ENCODE measurements around the gene NT5C1A. TPM values are rescaled to one million over a fixed set of nuclear protein-coding genes. Genes with fewer than 3 reads are reported as not detected.

The NT5C1A gene
- total RNA-seq, 2 experiments from 2014 or later: not detected

DNA sequence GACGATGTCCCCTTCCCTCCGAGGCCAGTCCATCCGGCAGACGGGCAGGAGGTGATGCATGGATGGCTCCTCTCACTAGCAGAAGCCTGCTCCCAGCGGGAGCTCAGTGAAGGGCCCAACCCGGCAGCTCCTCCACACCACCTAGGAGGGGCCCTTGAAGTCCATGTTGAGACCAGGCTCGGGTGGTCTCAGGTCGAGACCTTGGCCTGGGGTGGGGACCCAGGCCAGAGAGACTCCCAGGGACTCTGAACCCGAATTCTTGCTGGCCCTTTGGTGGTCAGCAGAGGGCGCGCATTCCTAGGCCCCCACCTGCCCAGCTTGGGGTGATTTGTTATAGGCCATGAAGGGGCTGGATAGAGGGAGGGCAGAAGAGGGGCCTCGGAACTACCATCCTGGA lies 642 bp upstream of the NT5C1A start:
- CTCF ChIA-PET (ENCODE audit: unreplicated experiment): interaction anchor here (0.6 kb wide), 1 partner anchor 66 kb away, joined by 6 read pairs; the partner anchor contains the start of gene PPIE

DNA sequence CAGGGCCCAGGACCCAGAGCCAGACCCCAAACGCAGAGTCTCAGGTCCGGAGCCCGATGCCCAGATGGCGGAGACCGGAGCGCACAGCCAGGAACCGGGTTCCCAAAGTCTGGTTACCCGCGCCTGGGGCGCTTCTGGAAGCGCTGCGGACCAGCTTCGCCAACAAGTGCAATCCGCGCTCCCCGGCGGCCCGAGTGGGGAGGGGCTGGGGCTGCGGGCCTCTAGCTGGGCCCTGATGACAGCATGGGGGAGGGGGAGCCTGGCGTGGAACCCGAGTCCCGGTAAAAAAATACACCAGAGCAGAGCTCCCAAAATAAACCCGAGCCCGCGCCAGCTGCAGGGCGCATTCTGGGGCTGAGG lies 494 bp downstream of the NT5C1A start:
- H2AFZ ChIP-seq (ENCODE audit: low read length): no peak overlapping the region
- H3K4me1 ChIP-seq (ENCODE audit: insufficient read depth, low read length, poor library complexity, severe bottlenecking): no peaks in the 10 kb centered on the region
- no peak overlapping the region for H3K4me3 ChIP-seq (ENCODE audit: low read depth, low read length, poor library complexity, severe bottlenecking)
- H3K4me2 ChIP-seq (ENCODE audit: low read length): no peak overlapping the region
- intact Hi-C loops (cut with micrococcal nuclease; ENCODE audit: unreplicated experiment): no loop called here
- no peaks in the 10 kb centered on the region for H3K9me3 ChIP-seq (ENCODE audit: low read length)
- H3K79me2 ChIP-seq (ENCODE audit: insufficient read depth, low read depth, low read length): no peaks in the 10 kb centered on the region
- no peaks in the 10 kb centered on the region for H3K36me3 ChIP-seq (ENCODE audit: insufficient read depth, low read length)
- H3K27ac ChIP-seq (ENCODE audit: low read depth, low read length, poor library complexity, severe bottlenecking): no peak overlapping the region
- ChIA-PET CTCF (ENCODE audit: unreplicated experiment) (interaction anchor here (0.6 kb wide), 1 partner anchor 1300 kb away, joined by 3 read pairs; no protein-coding TSS in a partner anchor), POLR2A (interaction anchor here (1.2 kb wide), 1 partner anchor 12 kb away, joined by 3 read pairs; no protein-coding TSS in a partner anchor)
- DNase-seq (ENCODE audit: low spot score): no peak
- TF ChIP-seq EZH2phosphoT487 (IDR thresholded peaks at IDR 0.05; ENCODE audit: borderline replicate concordance, low read depth, low read length): no peak
- TF ChIP-seq, protein P1, sequence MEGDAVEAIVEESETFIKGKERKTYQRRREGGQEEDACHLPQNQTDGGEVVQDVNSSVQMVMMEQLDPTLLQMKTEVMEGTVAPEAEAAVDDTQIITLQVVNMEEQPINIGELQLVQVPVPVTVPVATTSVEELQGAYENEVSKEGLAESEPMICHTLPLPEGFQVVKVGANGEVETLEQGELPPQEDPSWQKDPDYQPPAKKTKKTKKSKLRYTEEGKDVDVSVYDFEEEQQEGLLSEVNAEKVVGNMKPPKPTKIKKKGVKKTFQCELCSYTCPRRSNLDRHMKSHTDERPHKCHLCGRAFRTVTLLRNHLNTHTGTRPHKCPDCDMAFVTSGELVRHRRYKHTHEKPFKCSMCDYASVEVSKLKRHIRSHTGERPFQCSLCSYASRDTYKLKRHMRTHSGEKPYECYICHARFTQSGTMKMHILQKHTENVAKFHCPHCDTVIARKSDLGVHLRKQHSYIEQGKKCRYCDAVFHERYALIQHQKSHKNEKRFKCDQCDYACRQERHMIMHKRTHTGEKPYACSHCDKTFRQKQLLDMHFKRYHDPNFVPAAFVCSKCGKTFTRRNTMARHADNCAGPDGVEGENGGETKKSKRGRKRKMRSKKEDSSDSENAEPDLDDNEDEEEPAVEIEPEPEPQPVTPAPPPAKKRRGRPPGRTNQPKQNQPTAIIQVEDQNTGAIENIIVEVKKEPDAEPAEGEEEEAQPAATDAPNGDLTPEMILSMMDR (conservative IDR thresholded peaks at IDR 0.05; ENCODE audit: low read length): no peak
- no TSS peak for BruUV-seq (replicated peaks)
- no peaks in the 10 kb centered on the region for H3K9me2 ChIP-seq (ENCODE audit: insufficient read depth, low read length)
- H4K20me1 ChIP-seq (ENCODE audit: insufficient read depth, low read length): no peaks in the 10 kb centered on the region

More for the DNA sequence above, 642 bp upstream of the NT5C1A start:
- no peaks in the 10 kb centered on the region for H4K20me1 ChIP-seq (ENCODE audit: insufficient read depth, low read length)
- H2AFZ ChIP-seq (ENCODE audit: low read length): no peak overlapping the region
- no peak overlapping the region for H3K4me3 ChIP-seq (ENCODE audit: low read depth, low read length, poor library complexity, severe bottlenecking)
- no peaks in the 10 kb centered on the region for H3K9me3 ChIP-seq (ENCODE audit: low read length)
- no peak overlapping the region for H3K4me2 ChIP-seq (ENCODE audit: low read length)
- no peaks in the 10 kb centered on the region for H3K4me1 ChIP-seq (ENCODE audit: insufficient read depth, low read length, poor library complexity, severe bottlenecking)
- intact Hi-C loops (cut with micrococcal nuclease; ENCODE audit: unreplicated experiment): no loop called here
- no peak for DNase-seq (ENCODE audit: low spot score)
- H3K79me2 ChIP-seq (ENCODE audit: insufficient read depth, low read depth, low read length): no peaks in the 10 kb centered on the region
- POLR2A ChIA-PET: no interaction called here
- no peak overlapping the region for H3K27ac ChIP-seq (ENCODE audit: low read depth, low read length, poor library complexity, severe bottlenecking)
- no peaks in the 10 kb centered on the region for H3K9me2 ChIP-seq (ENCODE audit: insufficient read depth, low read length)
- no peaks in the 10 kb centered on the region for H3K36me3 ChIP-seq (ENCODE audit: insufficient read depth, low read length)
- no peak for TF ChIP-seq EZH2phosphoT487 (IDR thresholded peaks at IDR 0.05; ENCODE audit: borderline replicate concordance, low read depth, low read length)
- TF ChIP-seq, protein P1 (conservative IDR thresholded peaks at IDR 0.05; ENCODE audit: low read length): peak; percentile 71
- no TSS peak for BruUV-seq (replicated peaks)

DNA sequence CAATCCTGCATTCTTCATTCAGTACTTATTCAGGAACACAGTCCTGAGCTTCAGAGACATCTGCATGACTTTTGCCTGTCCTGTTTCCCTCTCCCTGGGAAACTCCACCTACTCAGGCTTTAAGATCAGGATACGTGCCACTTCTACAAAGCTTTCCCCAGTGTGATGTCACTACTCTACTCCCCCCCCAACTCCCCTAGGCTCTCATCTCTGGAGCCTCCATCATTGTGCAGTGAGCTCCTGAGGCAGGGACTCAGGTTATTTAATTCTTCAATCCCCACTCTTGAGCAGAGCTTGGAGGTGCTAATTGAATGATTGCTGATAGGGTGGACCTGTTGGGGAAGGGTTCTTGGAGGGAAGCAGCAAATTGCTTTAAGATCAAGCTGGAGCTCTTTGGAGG lies 1.2 kb downstream of the NT5C1A start:
- intact Hi-C loops (cut with micrococcal nuclease; ENCODE audit: unreplicated experiment): no loop called here
- H3K9me3 ChIP-seq (ENCODE audit: low read length): no peaks in the 10 kb centered on the region
- H2AFZ ChIP-seq (ENCODE audit: low read length): no peak overlapping the region
- no TSS peak for BruUV-seq (replicated peaks)
- no peaks in the 10 kb centered on the region for H3K36me3 ChIP-seq (ENCODE audit: insufficient read depth, low read length)
- TF ChIP-seq EZH2phosphoT487 (IDR thresholded peaks at IDR 0.05; ENCODE audit: borderline replicate concordance, low read depth, low read length): no peak
- TF ChIP-seq, protein P1 (conservative IDR thresholded peaks at IDR 0.05; ENCODE audit: low read length): no peak
- H3K4me3 ChIP-seq (ENCODE audit: low read depth, low read length, poor library complexity, severe bottlenecking): no peak overlapping the region
- ChIA-PET CTCF (ENCODE audit: unreplicated experiment) (interaction anchor here (0.6 kb wide), 1 partner anchor 1299 kb away, joined by 3 read pairs; no protein-coding TSS in a partner anchor), POLR2A (interaction anchor here (1.0 to 1.2 kb wide), 2 partner anchors 11 to 47 kb away, joined by 3 read pairs; no protein-coding TSS in a partner anchor)
- H3K79me2 ChIP-seq (ENCODE audit: insufficient read depth, low read depth, low read length): no peaks in the 10 kb centered on the region
- no peaks in the 10 kb centered on the region for H4K20me1 ChIP-seq (ENCODE audit: insufficient read depth, low read length)
- no peak overlapping the region for H3K4me2 ChIP-seq (ENCODE audit: low read length)
- no peaks in the 10 kb centered on the region for H3K9me2 ChIP-seq (ENCODE audit: insufficient read depth, low read length)
- no peak overlapping the region for H3K27ac ChIP-seq (ENCODE audit: low read depth, low read length, poor library complexity, severe bottlenecking)
- H3K4me1 ChIP-seq (ENCODE audit: insufficient read depth, low read length, poor library complexity, severe bottlenecking): no peaks in the 10 kb centered on the region
- DNase-seq (ENCODE audit: low spot score): no peak

Data from OCI-LY7 (cell line).